Measurements from ENCODE around the gene MST1. TPM values are rescaled to one million over a fixed set of nuclear protein-coding genes. Genes with fewer than 3 reads are reported as not detected.

Gene MST1
- total RNA-seq, 1 experiment from 2014 or later: 13.8 TPM

DNA sequence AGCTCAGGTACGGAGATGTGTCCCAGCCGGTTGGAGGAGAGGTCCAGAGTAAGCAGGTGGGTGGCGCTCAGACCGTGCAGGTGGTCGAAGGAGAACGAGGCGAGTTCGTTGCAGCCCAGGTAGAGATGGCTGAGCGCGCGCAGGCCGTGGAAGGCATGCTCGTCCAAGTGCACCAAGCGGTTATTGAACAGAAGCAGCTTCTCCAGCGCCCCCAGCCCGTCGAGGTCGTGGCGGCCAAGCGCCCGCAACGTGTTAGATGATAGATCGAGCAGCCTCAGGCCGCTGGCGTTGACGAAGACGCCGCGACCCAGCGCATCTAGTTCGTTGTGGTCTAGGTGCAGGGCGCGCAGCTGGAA is 29.6 kb upstream of the MST1 start:
- CTCF ChIA-PET: interaction anchor here (0.5 to 4.4 kb wide), 21 partner anchors 10 to 402 kb away, joined by 3 to 45 read pairs (median 5); partner anchors contain the start of genes CAMKV, INKA1 and IP6K1
- Mint-ChIP-seq H3K9me3 (no peaks in the 10 kb centered on the region), H3K4me1 (peaks cover 11% of the 10 kb centered on the region), H3K36me3 (peaks cover 12% of the 10 kb centered on the region), H3K4me3 (peak overlapping the region; percentile 92), H3K27ac (peak overlapping the region; percentile 92), H3K27me3 (ENCODE audit: low read depth) (no peaks in the 10 kb centered on the region)
- POLR2A ChIA-PET: interaction anchor here (0.5 to 2.0 kb wide), 6 partner anchors 15 to 1464 kb away, joined by 3 to 7 read pairs (median 6); partner anchors contain the start of gene IP6K1
- peak; percentile 61 for DNase-seq (ENCODE audit: low spot score)
- TF ChIP-seq, protein P1, sequence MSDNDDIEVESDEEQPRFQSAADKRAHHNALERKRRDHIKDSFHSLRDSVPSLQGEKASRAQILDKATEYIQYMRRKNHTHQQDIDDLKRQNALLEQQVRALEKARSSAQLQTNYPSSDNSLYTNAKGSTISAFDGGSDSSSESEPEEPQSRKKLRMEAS (CRISPR knock-in tag; IDR thresholded peaks at IDR 0.05): peak; percentile 85; the same call in 1 of the 2 replicates
- TF ChIP-seq KAT7 (CRISPR knock-in tag; IDR thresholded peaks at IDR 0.05; ENCODE audit: borderline replicate concordance) (no peak), FOXK1 (CRISPR knock-in tag; IDR thresholded peaks at IDR 0.05) (0 out of 2 replicates have a peak, but pooled peaks have one; percentile 19), ZNF396 (CRISPR knock-in tag; IDR thresholded peaks at IDR 0.05; ENCODE audit: borderline replicate concordance) (no peak), ESRRA (CRISPR knock-in tag; IDR thresholded peaks at IDR 0.05; ENCODE audit: borderline replicate concordance) (0 out of 2 replicates have a peak, but pooled peaks have one; percentile 25), NFE2L1 (CRISPR knock-in tag; IDR thresholded peaks at IDR 0.05) (0 out of 2 replicates have a peak, but pooled peaks have one; percentile 26)
- TF ChIP-seq, protein P2, sequence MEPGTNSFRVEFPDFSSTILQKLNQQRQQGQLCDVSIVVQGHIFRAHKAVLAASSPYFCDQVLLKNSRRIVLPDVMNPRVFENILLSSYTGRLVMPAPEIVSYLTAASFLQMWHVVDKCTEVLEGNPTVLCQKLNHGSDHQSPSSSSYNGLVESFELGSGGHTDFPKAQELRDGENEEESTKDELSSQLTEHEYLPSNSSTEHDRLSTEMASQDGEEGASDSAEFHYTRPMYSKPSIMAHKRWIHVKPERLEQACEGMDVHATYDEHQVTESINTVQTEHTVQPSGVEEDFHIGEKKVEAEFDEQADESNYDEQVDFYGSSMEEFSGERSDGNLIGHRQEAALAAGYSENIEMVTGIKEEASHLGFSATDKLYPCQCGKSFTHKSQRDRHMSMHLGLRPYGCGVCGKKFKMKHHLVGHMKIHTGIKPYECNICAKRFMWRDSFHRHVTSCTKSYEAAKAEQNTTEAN (CRISPR knock-in tag; IDR thresholded peaks at IDR 0.05): peak; percentile 70; the same call in 1 of the 2 replicates
- TF ChIP-seq, protein P3, sequence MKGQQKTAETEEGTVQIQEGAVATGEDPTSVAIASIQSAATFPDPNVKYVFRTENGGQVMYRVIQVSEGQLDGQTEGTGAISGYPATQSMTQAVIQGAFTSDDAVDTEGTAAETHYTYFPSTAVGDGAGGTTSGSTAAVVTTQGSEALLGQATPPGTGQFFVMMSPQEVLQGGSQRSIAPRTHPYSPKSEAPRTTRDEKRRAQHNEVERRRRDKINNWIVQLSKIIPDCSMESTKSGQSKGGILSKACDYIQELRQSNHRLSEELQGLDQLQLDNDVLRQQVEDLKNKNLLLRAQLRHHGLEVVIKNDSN (CRISPR knock-in tag; IDR thresholded peaks at IDR 0.05): peak; percentile 14; the same call in 1 of the 2 replicates
- TF ChIP-seq, protein P4, sequence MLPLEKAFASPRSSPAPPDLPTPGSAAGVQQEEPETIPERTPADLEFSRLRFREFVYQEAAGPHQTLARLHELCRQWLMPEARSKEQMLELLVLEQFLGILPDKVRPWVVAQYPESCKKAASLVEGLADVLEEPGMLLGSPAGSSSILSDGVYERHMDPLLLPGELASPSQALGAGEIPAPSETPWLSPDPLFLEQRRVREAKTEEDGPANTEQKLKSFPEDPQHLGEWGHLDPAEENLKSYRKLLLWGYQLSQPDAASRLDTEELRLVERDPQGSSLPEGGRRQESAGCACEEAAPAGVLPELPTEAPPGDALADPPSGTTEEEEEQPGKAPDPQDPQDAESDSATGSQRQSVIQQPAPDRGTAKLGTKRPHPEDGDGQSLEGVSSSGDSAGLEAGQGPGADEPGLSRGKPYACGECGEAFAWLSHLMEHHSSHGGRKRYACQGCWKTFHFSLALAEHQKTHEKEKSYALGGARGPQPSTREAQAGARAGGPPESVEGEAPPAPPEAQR (CRISPR knock-in tag; IDR thresholded peaks at IDR 0.05): no peak
- TF ChIP-seq, protein P5, sequence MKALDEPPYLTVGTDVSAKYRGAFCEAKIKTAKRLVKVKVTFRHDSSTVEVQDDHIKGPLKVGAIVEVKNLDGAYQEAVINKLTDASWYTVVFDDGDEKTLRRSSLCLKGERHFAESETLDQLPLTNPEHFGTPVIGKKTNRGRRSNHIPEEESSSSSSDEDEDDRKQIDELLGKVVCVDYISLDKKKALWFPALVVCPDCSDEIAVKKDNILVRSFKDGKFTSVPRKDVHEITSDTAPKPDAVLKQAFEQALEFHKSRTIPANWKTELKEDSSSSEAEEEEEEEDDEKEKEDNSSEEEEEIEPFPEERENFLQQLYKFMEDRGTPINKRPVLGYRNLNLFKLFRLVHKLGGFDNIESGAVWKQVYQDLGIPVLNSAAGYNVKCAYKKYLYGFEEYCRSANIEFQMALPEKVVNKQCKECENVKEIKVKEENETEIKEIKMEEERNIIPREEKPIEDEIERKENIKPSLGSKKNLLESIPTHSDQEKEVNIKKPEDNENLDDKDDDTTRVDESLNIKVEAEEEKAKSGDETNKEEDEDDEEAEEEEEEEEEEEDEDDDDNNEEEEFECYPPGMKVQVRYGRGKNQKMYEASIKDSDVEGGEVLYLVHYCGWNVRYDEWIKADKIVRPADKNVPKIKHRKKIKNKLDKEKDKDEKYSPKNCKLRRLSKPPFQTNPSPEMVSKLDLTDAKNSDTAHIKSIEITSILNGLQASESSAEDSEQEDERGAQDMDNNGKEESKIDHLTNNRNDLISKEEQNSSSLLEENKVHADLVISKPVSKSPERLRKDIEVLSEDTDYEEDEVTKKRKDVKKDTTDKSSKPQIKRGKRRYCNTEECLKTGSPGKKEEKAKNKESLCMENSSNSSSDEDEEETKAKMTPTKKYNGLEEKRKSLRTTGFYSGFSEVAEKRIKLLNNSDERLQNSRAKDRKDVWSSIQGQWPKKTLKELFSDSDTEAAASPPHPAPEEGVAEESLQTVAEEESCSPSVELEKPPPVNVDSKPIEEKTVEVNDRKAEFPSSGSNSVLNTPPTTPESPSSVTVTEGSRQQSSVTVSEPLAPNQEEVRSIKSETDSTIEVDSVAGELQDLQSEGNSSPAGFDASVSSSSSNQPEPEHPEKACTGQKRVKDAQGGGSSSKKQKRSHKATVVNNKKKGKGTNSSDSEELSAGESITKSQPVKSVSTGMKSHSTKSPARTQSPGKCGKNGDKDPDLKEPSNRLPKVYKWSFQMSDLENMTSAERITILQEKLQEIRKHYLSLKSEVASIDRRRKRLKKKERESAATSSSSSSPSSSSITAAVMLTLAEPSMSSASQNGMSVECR (CRISPR knock-in tag; IDR thresholded peaks at IDR 0.05; ENCODE audit: borderline replicate concordance): 0 out of 2 replicates have a peak, but pooled peaks have one; percentile 57
- peak; percentile 3 for ATAC-seq

DNA sequence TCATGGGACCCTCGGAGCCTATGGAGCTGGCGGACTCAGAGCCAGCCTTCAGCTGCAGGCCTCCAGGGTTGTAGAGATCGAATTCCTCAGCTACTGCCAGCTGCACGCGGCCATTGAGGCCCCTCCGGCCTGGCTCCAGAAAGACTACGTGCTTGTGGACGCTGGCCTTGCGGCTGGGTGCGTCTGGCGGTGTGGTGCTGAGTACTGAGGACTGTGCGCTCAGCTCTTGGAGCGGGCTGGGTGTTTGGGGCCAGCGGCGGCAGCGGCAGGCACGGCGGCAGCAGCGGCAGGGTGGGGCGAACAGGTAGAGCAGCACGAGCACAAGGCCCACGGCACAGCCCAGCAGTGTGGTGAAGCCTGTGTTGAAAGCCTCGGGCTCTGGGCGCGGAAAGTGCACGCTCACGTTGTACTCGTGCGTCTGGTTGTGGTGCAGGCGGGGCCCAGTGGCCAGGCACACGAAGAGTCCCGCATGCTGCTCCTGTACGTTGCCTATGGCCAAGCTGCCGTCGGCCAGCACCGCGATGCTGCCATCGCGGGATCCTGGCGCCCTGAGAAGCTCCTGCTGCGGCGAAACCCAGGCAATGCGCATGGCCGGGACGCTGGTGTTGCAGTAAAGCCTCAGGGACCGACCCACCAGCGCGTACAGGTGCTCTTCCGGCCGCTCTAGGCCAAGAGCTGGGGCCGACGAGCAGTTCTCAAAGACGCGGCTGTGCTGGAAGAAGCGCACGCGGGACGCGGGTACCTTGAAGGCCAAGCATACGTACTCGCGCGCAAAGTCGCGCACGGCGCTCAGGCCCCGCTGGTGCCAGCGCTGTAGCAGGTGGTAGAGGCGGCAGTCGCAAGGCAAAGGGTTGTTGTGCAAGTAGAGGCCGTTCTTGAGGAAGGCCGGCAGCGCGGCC is 28.9 kb upstream of the MST1 start:
- no peak for ATAC-seq
- Mint-ChIP-seq H3K27me3 (ENCODE audit: low read depth) (no peaks in the 10 kb centered on the region), H3K9me3 (no peaks in the 10 kb centered on the region), H3K27ac (peak overlapping the region; percentile 92), H3K4me1 (peaks cover 11% of the 10 kb centered on the region), H3K36me3 (peaks cover 12% of the 10 kb centered on the region), H3K4me3 (peak overlapping the region; percentile 92)
- POLR2A ChIA-PET: interaction anchor here (0.5 to 2.0 kb wide), 6 partner anchors 15 to 1463 kb away, joined by 3 to 7 read pairs (median 6); partner anchors contain the start of gene IP6K1
- CTCF ChIA-PET: interaction anchor here (0.8 to 4.4 kb wide), 21 partner anchors 11 to 378 kb away, joined by 3 to 45 read pairs (median 5); partner anchors contain the start of genes CAMKV, INKA1, IP6K1 and USP4
- no peak for DNase-seq (ENCODE audit: low spot score)
- TF ChIP-seq, protein P6, sequence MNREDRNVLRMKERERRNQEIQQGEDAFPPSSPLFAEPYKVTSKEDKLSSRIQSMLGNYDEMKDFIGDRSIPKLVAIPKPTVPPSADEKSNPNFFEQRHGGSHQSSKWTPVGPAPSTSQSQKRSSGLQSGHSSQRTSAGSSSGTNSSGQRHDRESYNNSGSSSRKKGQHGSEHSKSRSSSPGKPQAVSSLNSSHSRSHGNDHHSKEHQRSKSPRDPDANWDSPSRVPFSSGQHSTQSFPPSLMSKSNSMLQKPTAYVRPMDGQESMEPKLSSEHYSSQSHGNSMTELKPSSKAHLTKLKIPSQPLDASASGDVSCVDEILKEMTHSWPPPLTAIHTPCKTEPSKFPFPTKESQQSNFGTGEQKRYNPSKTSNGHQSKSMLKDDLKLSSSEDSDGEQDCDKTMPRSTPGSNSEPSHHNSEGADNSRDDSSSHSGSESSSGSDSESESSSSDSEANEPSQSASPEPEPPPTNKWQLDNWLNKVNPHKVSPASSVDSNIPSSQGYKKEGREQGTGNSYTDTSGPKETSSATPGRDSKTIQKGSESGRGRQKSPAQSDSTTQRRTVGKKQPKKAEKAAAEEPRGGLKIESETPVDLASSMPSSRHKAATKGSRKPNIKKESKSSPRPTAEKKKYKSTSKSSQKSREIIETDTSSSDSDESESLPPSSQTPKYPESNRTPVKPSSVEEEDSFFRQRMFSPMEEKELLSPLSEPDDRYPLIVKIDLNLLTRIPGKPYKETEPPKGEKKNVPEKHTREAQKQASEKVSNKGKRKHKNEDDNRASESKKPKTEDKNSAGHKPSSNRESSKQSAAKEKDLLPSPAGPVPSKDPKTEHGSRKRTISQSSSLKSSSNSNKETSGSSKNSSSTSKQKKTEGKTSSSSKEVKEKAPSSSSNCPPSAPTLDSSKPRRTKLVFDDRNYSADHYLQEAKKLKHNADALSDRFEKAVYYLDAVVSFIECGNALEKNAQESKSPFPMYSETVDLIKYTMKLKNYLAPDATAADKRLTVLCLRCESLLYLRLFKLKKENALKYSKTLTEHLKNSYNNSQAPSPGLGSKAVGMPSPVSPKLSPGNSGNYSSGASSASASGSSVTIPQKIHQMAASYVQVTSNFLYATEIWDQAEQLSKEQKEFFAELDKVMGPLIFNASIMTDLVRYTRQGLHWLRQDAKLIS (CRISPR knock-in tag; IDR thresholded peaks at IDR 0.05; ENCODE audit: borderline replicate concordance): peak; percentile 4; the same call in 1 of the 2 replicates
- no peak for TF ChIP-seq SOX15 (CRISPR knock-in tag; IDR thresholded peaks at IDR 0.05)
- no peak for TF ChIP-seq FOXP1 (CRISPR knock-in tag; IDR thresholded peaks at IDR 0.05; ENCODE audit: borderline replicate concordance)
- TF ChIP-seq, protein P7, sequence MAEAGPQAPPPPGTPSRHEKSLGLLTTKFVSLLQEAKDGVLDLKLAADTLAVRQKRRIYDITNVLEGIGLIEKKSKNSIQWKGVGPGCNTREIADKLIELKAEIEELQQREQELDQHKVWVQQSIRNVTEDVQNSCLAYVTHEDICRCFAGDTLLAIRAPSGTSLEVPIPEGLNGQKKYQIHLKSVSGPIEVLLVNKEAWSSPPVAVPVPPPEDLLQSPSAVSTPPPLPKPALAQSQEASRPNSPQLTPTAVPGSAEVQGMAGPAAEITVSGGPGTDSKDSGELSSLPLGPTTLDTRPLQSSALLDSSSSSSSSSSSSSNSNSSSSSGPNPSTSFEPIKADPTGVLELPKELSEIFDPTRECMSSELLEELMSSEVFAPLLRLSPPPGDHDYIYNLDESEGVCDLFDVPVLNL (CRISPR knock-in tag; IDR thresholded peaks at IDR 0.05; ENCODE audit: borderline replicate concordance, low read depth): 0 out of 2 replicates have a peak, but pooled peaks have one; percentile 25
- TF ChIP-seq KAT7 (CRISPR knock-in tag; IDR thresholded peaks at IDR 0.05; ENCODE audit: borderline replicate concordance): no peak; the same call in 1 of the 2 replicates
- TF ChIP-seq, protein P8, sequence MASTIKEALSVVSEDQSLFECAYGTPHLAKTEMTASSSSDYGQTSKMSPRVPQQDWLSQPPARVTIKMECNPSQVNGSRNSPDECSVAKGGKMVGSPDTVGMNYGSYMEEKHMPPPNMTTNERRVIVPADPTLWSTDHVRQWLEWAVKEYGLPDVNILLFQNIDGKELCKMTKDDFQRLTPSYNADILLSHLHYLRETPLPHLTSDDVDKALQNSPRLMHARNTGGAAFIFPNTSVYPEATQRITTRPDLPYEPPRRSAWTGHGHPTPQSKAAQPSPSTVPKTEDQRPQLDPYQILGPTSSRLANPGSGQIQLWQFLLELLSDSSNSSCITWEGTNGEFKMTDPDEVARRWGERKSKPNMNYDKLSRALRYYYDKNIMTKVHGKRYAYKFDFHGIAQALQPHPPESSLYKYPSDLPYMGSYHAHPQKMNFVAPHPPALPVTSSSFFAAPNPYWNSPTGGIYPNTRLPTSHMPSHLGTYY (CRISPR knock-in tag; IDR thresholded peaks at IDR 0.05): no peak

Measured in WTC11 (cell line).